HG03139 (cell line): Measurements from ENCODE around the gene BMP8A.

Experiments used
- ATAC-seq: cut with Tn5 transposase; IDR thresholded peaks from one replicate; pipeline ENCODE4 v1.9.1; 2021; ENCODE audit not compliant: unreplicated experiment

BMP8A gene

GRCh38 chr1:39567302-39567701 lies 75.9 kb downstream of the BMP8A start:
- no peak for ATAC-seq

- ATAC-seq = no peak
Observed at GRCh38 chr1:39568208-39568607, 76.8 kb downstream of the BMP8A start.

- no peak for ATAC-seq
Observed at GRCh38 chr1:39569034-39569433, 77.6 kb downstream of the BMP8A start.

- ATAC-seq = no peak
Observed at GRCh38 chr1:39570477-39571177, 79.2 kb downstream of the BMP8A start.

GRCh38 chr1:39571178-39571483 lies 79.7 kb downstream of the BMP8A start:
- no peak for ATAC-seq

GRCh38 chr1:39572379-39573096 lies 81.1 kb downstream of the BMP8A start:
- no peak for ATAC-seq

GRCh38 chr1:39573097-39573465 lies 81.6 kb downstream of the BMP8A start:
- ATAC-seq = no peak

GRCh38 chr1:39573736-39574624 lies 82.5 kb downstream of the BMP8A start:
- ATAC-seq = no peak

- no peak for ATAC-seq
Observed at GRCh38 chr1:39574646-39575045, 83.2 kb downstream of the BMP8A start.
